ENCODE measurements around the gene OGA.

DNA sequence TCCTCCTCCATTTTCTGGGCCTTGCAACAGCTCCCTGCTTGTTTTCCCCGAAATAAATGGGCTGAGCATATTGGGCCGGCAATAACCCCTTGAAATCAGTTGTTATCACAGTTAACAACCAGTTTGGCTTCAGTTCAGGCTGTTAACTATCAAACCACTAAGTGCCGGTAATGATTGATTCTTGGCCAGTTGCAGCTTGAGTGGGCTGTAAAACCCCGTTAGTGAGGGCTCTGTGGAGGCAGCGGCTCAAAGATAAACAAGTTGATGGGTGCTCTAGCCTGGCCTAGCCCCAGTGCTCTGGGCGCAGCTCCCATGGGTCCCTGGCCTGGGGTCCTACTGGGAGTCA lies 50.7 kb downstream of the OGA start:
- no peak for TF ChIP-seq POLR2A (IDR thresholded peaks at IDR 0.05)
- TF ChIP-seq, protein P1, sequence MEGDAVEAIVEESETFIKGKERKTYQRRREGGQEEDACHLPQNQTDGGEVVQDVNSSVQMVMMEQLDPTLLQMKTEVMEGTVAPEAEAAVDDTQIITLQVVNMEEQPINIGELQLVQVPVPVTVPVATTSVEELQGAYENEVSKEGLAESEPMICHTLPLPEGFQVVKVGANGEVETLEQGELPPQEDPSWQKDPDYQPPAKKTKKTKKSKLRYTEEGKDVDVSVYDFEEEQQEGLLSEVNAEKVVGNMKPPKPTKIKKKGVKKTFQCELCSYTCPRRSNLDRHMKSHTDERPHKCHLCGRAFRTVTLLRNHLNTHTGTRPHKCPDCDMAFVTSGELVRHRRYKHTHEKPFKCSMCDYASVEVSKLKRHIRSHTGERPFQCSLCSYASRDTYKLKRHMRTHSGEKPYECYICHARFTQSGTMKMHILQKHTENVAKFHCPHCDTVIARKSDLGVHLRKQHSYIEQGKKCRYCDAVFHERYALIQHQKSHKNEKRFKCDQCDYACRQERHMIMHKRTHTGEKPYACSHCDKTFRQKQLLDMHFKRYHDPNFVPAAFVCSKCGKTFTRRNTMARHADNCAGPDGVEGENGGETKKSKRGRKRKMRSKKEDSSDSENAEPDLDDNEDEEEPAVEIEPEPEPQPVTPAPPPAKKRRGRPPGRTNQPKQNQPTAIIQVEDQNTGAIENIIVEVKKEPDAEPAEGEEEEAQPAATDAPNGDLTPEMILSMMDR (IDR thresholded peaks at IDR 0.05), result no peak

Measured in testis (tissue), 2 donors.